HCT116 (cell line): ENCODE measurements around the gene COL4A3. TPM values are rescaled to one million over a fixed set of nuclear protein-coding genes. Genes with fewer than 3 reads are reported as not detected.

Experiments
- ATAC-seq: fragments of 200-7000 bp; cut with Tn5 transposase; 2 replicates; pipeline ENCODE4 v1.9.1; 2020; ENCODE audit warnings: mild to moderate bottlenecking, moderate library complexity
- BruUV-seq: library from RNA; stranded (reverse); fragments of 400-500 nt; replicated peaks from 2 replicates; lab custom pipeline; 2021; lab: Mats Ljungman, UMichigan
- CTCF ChIA-PET: fragments of 300-600 bp; sonication (Branson Sonifier 250); formaldehyde crosslinking; loops from one replicate; lab custom pipeline; 2021; ENCODE audit warnings: antibody characterized with exemption; lab: Charles Lee
- POLR2A ChIA-PET: fragments of 300-600, 350-600 bp; sonication (Branson Sonifier 250); formaldehyde crosslinking; loops from one replicate; lab custom pipeline; 2021; ENCODE audit warnings: antibody characterized with exemption; lab: Charles Lee
- RAD21 ChIA-PET, 2 experiments: fragments of 300-600 bp; sonication (Branson Sonifier 250); formaldehyde crosslinking; loops; one replicate each; lab custom pipeline; 2023; ENCODE audit warnings: low total read pairs in 2 of 2; ENCODE audit not compliant: uncharacterized antibody in 2 of 2, unreplicated experiment in 2 of 2, low non-redundant PET in 1 of 2; lab: Charles Lee
- DNase-seq: peaks from one replicate; pipeline ENCODE4 v3.0.0-alpha.2; 2010; ENCODE audit warnings: low read depth, low spot score
- H2AFZ ChIP-seq: fragments of 200-600 bp; shearing (Covaris generic), sonication (generic); 2 replicates; pipeline ENCODE4 v1.6.1; 2017; ENCODE audit warnings: low read depth, mixed run types, mixed read lengths, antibody characterized with exemption, low read length; ENCODE audit not compliant: poor library complexity, severe bottlenecking
- H3K27ac ChIP-seq: 2 replicates; pipeline ENCODE4 v1.5.1; 2012; ENCODE audit warnings: low read depth, low read length
- H3K27me3 ChIP-seq: fragments of 200-600 bp; sonication (generic); 2 replicates; pipeline ENCODE4 v1.6.1; 2016; ENCODE audit warnings: mixed run types, low read length, mixed read lengths; ENCODE audit not compliant: insufficient read depth
- H3K36me3 ChIP-seq, 2 experiments: fragments of 200-500 bp in 1 of 2; fragments of 200-600 bp in 1 of 2; sonication (Bioruptor generic) in 1 of 2; sonication (generic) in 1 of 2; 2 replicates each; pipeline versions ENCODE4 v1.5.1 to v1.6.1; 2014 to 2016; ENCODE audit warnings: low read length in 2 of 2, inconsistent platforms in 1 of 2, mixed read lengths in 1 of 2, mixed run types in 1 of 2; ENCODE audit not compliant: insufficient read depth in 2 of 2, control insufficient read depth in 1 of 2
- H3K4me1 ChIP-seq, 2 experiments: fragments of 200-600 bp in 1 of 2; sonication (generic) in 1 of 2; 2 replicates each; pipeline versions ENCODE4 v1.5.1 to v1.6.1; 2012 to 2017; ENCODE audit warnings: low read length in 2 of 2, inconsistent platforms in 1 of 2, mild to moderate bottlenecking in 1 of 2, mixed read lengths in 1 of 2, mixed run types in 1 of 2, moderate library complexity in 1 of 2; ENCODE audit not compliant: insufficient read depth in 2 of 2, control insufficient read depth in 1 of 2
- H3K4me2 ChIP-seq: fragments of 200-600 bp; sonication (generic); 2 replicates; pipeline ENCODE4 v1.6.1; 2017; ENCODE audit warnings: mixed run types, low read length, mixed read lengths
- H3K4me3 ChIP-seq, 2 experiments: fragments of 200-600 bp in 1 of 2; sonication (generic) in 1 of 2; replicated peaks in 1 of 2; 2 replicates each; pipeline ENCODE4 v1.5.1; 2011 to 2016; ENCODE audit warnings: low read length in 2 of 2, control low read depth in 1 of 2, low read depth in 1 of 2, mild to moderate bottlenecking in 1 of 2, mixed read lengths in 1 of 2, mixed run types in 1 of 2
- H3K79me2 ChIP-seq: fragments of 200-600 bp; sonication (generic); 2 replicates; pipeline ENCODE4 v1.6.1; 2017; ENCODE audit warnings: mild to moderate bottlenecking, mixed run types, low read length, moderate library complexity, mixed read lengths; ENCODE audit not compliant: insufficient read depth
- H3K9ac ChIP-seq: fragments of 200-600 bp; sonication (generic); 2 replicates; pipeline ENCODE4 v1.6.1; 2016; ENCODE audit warnings: low read length, mixed read lengths
- H3K9me2 ChIP-seq: fragments of 200-600 bp; sonication (generic), shearing (Covaris generic); 2 replicates; pipeline ENCODE4 v1.6.1; 2017; ENCODE audit warnings: mixed run types, mild to moderate bottlenecking, moderate library complexity; ENCODE audit not compliant: insufficient read depth
- H3K9me3 ChIP-seq, 2 experiments: fragments of 200-500 bp in 1 of 2; fragments of 200-600 bp in 1 of 2; sonication (Bioruptor generic) in 1 of 2; sonication (generic) in 1 of 2; 2 replicates each; pipeline ENCODE4 v1.6.1; 2014 to 2017; ENCODE audit warnings: low read length in 2 of 2, mixed read lengths in 2 of 2, inconsistent platforms in 1 of 2, low read depth in 1 of 2, mild to moderate bottlenecking in 1 of 2, mixed run types in 1 of 2, moderate library complexity in 1 of 2; ENCODE audit not compliant: control insufficient read depth in 1 of 2, insufficient read depth in 1 of 2
- H4K20me1 ChIP-seq: fragments of 200-600 bp; sonication (generic), shearing (Covaris generic); 2 replicates; pipeline ENCODE4 v1.6.1; 2017; ENCODE audit warnings: mixed run types, mild to moderate bottlenecking, moderate library complexity; ENCODE audit not compliant: insufficient read depth
- CBX3 ChIP-seq: IDR thresholded peaks from 2 replicates; pipeline ENCODE4 v1.6.1; 2012; ENCODE audit warnings: low read depth
- EGR1 ChIP-seq: IDR thresholded peaks from 2 replicates; pipeline ENCODE4 v1.6.1; 2012; ENCODE audit warnings: low read depth
- ELF1 ChIP-seq: IDR thresholded peaks from 2 replicates; pipeline ENCODE4 v1.6.1; 2012; ENCODE audit warnings: low read depth, borderline replicate concordance
- FOSL1 ChIP-seq: IDR thresholded peaks from 2 replicates; pipeline ENCODE4 v1.6.1; 2012; ENCODE audit warnings: low read depth
- POLR2AphosphoS5 ChIP-seq: IDR thresholded peaks from 2 replicates; pipeline ENCODE4 v1.6.1; 2011; ENCODE audit warnings: mild to moderate bottlenecking, low read depth, low read length, moderate library complexity
- SP1 ChIP-seq: IDR thresholded peaks from 2 replicates; pipeline ENCODE4 v1.6.1; 2012; ENCODE audit warnings: low read depth
- SRF ChIP-seq: IDR thresholded peaks from 2 replicates; pipeline ENCODE4 v1.6.1; 2012; ENCODE audit warnings: low read depth
- TCF7L2 ChIP-seq: IDR thresholded peaks from 2 replicates; pipeline ENCODE4 v1.7.0; 2011; ENCODE audit warnings: borderline replicate concordance, inconsistent platforms; ENCODE audit not compliant: insufficient read depth, insufficient read length; ENCODE audit errors: extremely low read depth
- YY1 ChIP-seq: IDR thresholded peaks from 2 replicates; pipeline ENCODE4 v1.6.1; 2011; ENCODE audit warnings: low read length, low read depth, moderate library complexity, mild to moderate bottlenecking; ENCODE audit not compliant: insufficient replicate concordance; ENCODE audit errors: extremely low read depth
- ZFX ChIP-seq: fragments of 450-650 bp; IDR thresholded peaks from 2 replicates; pipeline ENCODE4 v1.6.1; 2017
- ZNF274 ChIP-seq: fragments of 200-500 bp; sonication (Bioruptor generic); IDR thresholded peaks from 2 replicates; pipeline ENCODE4 v1.6.1; 2014; ENCODE audit warnings: mild to moderate bottlenecking, low read depth, low read length, inconsistent platforms
- intact Hi-C: fragments of 100-400 bp; cut with micrococcal nuclease; formaldehyde crosslinking; loops from 2 replicates; pipeline ENCODE4 v1.10.0; 2022
- total RNA-seq: library from RNA; stranded (reverse); gene quantifications from one replicate; pipeline ENCODE4 v1.2.1, GENCODE V29; 2021; ENCODE audit not compliant: unreplicated experiment
- TF ChIP-seq, protein P1 (sequence below): IDR thresholded peaks from 2 replicates; pipeline ENCODE4 v1.6.1; 2012

COL4A3 gene
- total RNA-seq, 1 experiment from 2014 or later: 4.9 TPM

DNA sequence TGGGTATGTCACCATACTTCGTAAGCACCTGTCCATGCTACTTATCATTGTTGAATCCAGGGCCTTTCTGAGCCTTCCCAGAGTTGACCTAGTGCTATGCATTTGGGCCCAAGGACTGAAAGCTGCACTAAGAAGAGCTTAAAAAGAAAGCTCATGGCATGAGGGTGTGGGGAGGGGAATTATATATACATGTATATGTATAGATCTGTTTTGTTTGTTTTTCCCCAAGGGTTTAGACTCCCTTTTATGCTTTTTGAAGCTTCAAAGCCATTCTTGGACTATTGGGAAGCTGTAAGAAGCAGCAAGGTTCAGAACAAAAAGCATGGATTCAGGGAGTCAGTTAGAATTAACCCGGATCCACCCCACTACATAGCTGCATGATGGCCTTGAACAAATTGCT is 183.9 kb downstream of the COL4A3 start:
- ATAC-seq (no peak), DNase-seq (no peak)
- RAD21 ChIA-PET: no interaction called here
- Histone ChIP-seq H3K79me2 (0 out of 2 replicates have a peak, but pooled peaks cover 6% of the 10 kb centered on the region), H2AFZ (no peak overlapping the region), H3K4me3 (no peak overlapping the region), H3K27ac (no peak overlapping the region), H3K9me2 (no peaks in the 10 kb centered on the region), H3K9me3 (no peaks in the 10 kb centered on the region), H3K27me3 (no peaks in the 10 kb centered on the region), H4K20me1 (no peaks in the 10 kb centered on the region), H3K4me2 (no peak overlapping the region), H3K9ac (no peak overlapping the region), H3K36me3 (peaks cover 3 to 19% of the 10 kb centered on the region in 2 experiments; a peak in 3 of 4 replicates), H3K4me1 (no peaks in the 10 kb centered on the region)
- no TSS peak for BruUV-seq
- intact Hi-C loops: loop anchor here (10.0 kb wide), 1 partner anchor 214 kb away; no protein-coding TSS in a partner anchor
- TF ChIP-seq YY1: no peak
- no peak for TF ChIP-seq TCF7L2
- no peak for TF ChIP-seq ZNF274
- no peak for TF ChIP-seq POLR2AphosphoS5
- TF ChIP-seq EGR1: no peak
- no peak for TF ChIP-seq ZFX
- TF ChIP-seq ELF1: no peak
- no peak for TF ChIP-seq SP1
- TF ChIP-seq SRF: no peak
- no peak for TF ChIP-seq CBX3
- TF ChIP-seq, protein P1, sequence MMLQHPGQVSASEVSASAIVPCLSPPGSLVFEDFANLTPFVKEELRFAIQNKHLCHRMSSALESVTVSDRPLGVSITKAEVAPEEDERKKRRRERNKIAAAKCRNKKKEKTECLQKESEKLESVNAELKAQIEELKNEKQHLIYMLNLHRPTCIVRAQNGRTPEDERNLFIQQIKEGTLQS: no peak
- TF ChIP-seq FOSL1: no peak
- CTCF ChIA-PET: interaction anchor here (1.6 kb wide), 1 partner anchor 418 kb away, joined by 5 read pairs; no protein-coding TSS in a partner anchor
- POLR2A ChIA-PET: no interaction called here
